Activated CD4-positive, alpha-beta T cell treated with anti-CD3 and anti-CD28 coated beads, Interleukin-10, Interleukin-2, amounts not matched to agents 100 ng/mL and 50 ng/mL, durations not matched to agents 16 hours and 8 hours (primary cell): ENCODE data around the gene ZNF70.

Source experiments
- DNase-seq: peaks from one replicate; pipeline ENCODE4 v3.0.0-alpha.2; 2020

Gene ZNF70

GRCh38 chr22:23715806-23716375, 35.0 kb downstream of the ZNF70 start:
- no peak for DNase-seq

DNA sequence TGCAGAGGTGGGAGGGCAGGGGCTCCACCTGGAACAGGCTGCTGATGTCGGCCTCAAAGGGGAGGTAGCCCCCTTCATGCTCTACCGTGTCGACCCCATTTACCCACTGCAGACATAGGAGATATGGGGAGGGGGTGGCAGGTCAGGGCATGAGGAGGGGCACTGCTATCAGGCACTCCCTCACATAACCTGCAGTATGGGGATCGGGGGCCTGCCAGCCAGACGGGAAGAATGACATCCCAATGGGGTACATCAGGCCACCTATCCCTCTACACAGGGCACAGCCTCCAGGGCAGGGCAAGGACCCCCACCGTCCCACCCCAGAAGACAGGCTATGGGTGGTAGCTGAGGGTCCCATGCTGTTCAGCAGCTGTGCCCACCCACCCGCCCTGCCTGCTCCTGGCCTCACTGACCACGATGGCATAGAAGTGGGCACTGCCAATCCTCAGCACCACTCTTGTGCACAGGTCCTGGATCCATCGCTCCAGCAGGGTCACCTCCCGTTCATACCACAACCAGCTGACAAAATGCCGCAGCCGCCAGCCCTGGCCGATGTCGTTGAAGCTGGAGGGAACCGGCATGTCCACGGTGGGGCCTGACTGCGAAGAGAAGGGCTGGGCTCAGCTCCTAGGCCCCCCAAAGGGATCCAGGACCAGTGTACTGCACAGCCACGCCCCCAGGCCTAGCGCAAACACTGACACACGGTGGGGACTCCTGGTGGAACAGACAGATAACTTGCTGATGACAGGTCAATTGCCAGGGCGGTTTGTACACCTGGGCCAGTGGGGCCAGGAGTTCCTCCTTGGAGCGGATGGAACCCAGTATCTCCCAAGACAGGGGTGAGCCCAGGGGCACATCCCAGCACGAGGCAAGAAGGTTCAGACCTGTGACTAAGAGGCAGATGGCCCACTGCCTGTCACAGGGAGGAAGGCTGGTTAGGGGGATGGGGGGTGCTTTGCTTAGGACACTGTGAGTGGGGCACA, 36.0 kb downstream of the ZNF70 start:
- no peak for DNase-seq

GRCh38 chr22:23713696-23714595, 37.0 kb downstream of the ZNF70 start:
- DNase-seq: no peak

DNA sequence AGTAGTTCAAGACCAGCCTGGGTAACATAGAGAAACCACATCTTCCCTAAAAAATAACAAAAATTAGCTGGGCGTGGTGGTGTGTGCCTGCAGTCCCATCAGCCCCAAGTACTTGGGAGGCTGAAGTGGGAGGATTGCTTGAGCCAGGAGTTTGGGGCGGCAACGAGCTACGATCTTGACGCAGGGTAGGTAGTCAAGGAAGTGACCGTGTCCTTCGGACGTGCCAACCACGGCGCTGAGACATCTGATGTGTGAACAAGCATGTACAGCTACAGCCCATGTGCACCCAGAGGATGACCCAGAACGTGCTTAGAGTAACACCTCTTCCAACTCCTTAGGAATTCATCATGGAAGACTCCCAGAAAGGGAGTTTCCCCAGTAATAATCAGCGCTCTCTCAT, 38.7 kb downstream of the ZNF70 start:
- DNase-seq: no peak

GRCh38 chr22:23709107-23709506, 41.8 kb downstream of the ZNF70 start:
- DNase-seq: no peak

DNA sequence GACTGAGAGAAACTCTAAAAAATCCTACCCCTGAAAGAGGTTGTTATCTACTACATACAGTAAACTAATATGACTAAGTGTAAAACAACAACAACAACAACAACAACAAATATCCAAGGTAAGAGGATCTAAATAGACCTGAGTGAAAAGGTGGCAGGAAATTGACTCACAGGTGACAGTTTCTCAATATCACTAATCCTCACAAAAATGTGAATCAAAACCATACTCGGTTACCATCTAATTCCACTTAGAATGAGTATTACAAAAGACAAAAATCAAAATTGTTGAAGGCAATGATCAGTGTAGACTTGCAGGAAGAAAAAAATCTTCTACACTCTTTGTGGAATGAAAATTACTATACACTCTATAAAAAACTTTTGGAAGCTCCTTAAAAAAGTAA, 42.6 kb downstream of the ZNF70 start:
- peak; percentile 88 for DNase-seq

DNA sequence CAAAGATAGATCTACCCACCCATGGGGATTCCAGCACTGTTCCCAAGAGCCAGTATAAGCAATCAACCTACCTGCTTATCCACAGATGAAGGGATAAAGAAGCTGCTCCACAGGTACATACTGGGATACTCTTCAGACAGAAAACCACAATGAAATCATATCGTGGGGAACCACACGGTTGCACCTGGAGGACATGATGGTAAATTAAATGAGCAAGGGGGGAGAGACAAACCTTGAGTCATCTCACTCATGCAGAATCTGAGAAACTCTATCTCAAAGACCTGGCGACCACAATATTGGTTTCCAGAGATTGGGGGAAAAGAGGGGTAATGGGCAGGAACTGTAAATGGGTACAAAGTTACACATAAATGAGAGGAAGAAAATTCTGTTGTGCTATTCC, 45.6 kb downstream of the ZNF70 start:
- DNase-seq: peak; percentile 86

DNA sequence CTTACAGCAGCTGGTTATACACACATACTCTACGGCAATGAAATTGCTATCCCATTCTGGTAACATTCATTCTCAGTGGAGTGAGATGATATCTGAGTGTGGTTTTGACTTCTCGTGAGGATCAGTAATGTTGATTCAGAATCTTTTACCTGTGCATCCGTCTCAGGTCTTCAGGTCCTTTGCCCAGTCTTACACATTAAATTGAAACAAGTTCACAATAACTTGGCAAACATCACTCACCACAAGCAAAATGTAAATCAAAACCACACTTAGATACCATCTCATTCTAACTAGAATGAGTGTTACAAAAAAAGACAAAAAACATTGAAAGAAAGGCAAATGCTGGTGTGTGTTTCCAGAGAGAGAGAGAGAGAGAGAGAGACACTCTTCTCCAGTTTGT, 46.1 kb downstream of the ZNF70 start:
- peak; percentile 81 for DNase-seq

- no peak for DNase-seq
Measured at GRCh38 chr22:23704062-23704461, 46.9 kb downstream of the ZNF70 start.

DNA sequence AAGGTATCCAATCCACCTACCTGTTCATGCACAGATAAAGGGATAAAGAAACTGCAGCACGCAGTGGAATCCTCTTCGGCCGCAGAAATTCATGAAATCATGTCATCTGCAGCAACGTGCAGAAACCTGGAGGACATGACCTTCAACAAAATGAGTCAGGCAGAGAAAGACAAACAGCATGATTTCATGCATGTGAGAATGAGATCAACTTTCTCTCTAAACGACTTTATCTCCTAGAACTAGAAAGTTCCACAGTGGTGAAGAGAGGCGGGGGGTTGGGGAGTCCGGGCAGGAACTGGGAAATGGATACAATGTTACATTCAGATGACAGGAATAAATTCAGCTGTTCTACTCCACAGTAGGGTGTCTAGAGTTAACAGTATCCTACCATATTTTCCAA, 50.2 kb downstream of the ZNF70 start:
- peak; percentile 45 for DNase-seq

DNA sequence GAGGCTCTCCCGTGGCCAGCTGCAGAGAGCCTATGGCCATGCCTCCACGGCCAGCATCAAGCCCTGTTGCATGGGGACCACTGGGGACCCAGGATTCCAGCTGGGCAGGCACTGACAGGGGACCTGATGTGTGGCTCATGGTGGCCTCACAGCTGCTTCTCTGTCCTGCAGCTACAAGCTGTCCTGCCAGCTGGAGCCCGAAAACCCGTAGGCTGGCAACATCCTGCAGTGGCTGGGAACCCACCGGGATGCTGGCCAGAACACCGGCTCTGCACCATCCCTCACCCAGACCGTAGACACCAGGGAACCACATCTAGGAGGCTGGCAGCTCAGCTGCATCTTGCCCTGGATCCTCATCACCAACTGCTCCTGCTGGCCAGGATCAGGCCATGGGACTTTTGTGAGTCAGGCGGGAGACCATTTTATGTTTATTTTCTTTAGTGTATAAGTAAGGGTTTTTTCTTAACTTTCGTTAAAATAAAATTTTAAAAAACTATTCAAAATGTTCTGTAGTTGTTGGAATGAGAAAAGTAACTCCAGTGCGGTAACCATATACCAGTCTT, 52.2 kb downstream of the ZNF70 start:
- no peak for DNase-seq

DNA sequence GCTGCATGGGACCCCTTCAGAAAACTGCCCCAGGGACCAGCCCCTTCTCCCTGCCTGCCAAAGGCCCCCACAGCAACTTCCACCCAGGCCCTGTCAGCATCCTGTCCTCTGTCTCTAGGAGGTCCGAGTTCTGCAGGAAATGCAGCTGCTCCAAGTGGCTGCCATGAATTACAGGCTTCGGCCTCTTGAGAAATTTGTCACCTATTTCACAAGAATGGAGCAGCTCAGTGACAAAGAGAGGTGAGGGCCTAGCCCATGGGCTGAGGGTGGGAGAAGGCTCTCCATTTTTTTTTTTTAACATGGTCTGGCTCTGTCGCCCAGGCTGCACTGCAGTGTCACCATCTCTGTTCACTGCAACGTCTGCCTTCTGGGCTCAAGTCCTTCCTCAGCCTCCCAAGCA, 52.8 kb downstream of the ZNF70 start:
- no peak for DNase-seq

GRCh38 chr22:23697031-23697970, 53.6 kb downstream of the ZNF70 start:
- DNase-seq: no peak

DNA sequence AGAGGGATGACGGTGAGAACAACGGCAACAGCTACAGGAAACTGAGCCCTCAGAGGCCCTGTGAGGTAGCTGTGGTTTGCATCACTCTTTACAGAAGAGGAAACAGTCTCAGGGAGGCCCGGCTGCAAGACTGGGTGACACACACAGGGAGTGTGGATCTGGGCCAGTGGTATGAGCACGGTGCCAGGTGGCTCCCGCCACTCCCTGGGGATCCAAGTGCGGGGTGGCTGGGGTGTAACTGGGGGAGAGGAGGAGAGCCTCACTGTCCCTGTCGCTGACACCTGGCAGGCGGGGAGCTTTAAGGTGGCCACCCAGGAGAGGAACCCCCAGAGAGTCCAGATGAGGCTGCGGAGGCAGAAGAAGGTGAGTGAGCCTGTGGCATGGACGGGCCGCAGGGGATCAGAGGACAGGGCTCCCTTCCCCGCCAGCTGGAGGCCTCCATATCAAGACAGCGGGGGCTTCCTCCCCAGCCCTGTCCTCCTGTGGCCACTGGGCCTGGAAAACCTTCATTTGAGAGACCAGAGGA, 54.5 kb downstream of the ZNF70 start:
- peak; percentile 93 for DNase-seq

GRCh38 chr22:23695571-23696325, 55.2 kb downstream of the ZNF70 start:
- DNase-seq: no peak

DNA sequence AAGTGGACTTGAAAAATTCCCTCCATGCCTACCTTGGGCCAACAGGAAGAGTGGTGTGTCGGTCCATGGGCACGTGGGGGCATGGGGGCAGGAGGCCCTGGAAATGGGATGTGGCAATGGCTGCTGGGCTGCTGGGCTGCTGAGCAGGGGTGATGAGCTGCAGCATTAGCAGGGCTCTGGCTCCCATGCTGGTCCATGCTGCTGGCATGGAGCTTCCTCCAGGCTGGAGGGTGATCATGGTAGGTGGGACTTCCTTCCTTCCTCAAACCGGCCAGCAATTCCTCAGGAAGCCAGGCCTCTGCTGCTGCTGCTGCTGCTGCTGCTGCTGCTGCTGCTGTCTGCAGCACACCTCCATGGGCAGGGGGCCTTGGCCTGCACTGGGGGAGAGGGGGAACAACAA, 55.8 kb downstream of the ZNF70 start:
- DNase-seq: no peak

DNA sequence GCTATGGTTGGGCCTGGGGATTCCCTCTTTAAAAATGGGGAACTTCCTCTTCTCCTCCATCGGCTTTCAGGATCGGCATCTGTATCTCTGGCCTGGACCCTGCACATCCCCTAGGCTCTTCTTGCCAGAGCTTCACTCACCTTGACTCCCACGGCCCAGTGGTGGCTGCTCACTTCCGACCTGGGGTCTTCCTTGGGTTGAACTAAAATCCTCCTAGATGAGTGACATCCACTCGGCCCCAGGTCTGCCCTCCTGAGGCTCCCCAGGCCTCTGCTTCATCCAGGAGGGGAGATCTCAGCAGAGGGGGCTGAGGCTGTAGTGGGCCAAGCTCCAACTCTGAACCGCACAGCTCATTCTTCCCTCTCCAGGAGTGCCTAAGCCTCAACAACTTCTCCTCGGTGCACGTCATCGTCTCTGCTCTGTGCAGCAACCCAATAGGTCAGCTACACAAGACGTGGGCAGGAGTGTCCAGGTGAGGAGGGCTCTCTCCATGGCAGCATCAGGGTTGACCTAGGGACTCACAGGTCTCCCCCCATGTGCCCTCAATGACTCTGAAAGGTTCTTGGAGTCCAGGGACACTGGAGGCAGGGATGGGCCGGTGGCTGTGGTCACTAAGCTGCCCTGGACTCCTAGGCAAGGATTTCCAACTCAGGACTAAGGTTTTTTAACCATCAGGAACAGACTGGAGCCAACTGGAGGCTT, 56.8 kb downstream of the ZNF70 start:
- DNase-seq: no peak

DNA sequence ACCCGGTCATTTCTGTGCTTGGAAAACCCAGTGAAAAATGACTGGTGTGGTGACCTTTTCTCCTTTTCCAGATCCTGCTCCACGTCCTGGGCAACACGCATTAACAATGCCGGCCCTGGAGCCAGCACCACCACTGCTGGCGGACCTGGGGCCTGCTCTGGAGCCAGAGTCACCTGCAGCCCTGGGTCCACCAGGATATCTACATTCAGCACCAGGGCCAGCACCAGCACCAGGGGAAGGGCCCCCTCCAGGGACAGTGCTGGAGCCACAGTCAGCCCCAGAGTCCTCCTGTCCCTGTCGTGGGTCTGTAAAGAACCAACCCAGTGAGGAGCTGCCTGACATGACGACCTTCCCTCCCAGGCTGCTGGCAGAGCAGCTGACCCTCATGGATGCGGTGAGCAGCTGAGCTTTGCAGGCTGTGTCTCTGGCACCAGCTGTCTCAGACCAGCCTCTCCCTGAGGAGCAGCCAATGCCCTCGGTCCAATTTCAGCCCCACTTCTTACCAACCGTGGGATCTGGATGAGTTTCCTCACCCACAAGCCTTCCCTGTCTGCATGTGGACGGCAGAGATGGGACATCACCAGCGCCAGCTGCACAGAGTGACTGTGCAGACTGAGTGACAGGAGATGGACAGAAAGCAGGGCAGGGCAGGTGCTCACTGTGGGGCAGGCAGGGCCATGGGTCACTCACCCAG, 58.2 kb downstream of the ZNF70 start:
- no peak for DNase-seq

- no peak for DNase-seq
Measured at GRCh38 chr22:23691748-23692423, 59.0 kb downstream of the ZNF70 start.
